OCI-LY3 (cell line): ENCODE results near the gene PLXDC2.

Source experiments
- H2AFZ ChIP-seq: fragments of 200-600, 300-600 bp; shearing (Covaris generic); 2 replicates; pipeline ENCODE4 v1.6.0; 2014; ENCODE audit warnings: antibody characterized with exemption, low read depth, low read length
- H3K27ac ChIP-seq: fragments of 200-600, 300-600 bp; sonication (generic); 2 replicates; pipeline ENCODE4 v1.5.1; 2014; ENCODE audit warnings: mild to moderate bottlenecking, low read length, moderate library complexity, mixed read lengths
- H3K27me3 ChIP-seq: fragments of 200-600, 300-600 bp; sonication (generic); 2 replicates; pipeline ENCODE4 v1.6.1; 2014; ENCODE audit warnings: low read depth, low read length, mixed read lengths
- H3K36me3 ChIP-seq: fragments of 200-600, 300-600 bp; sonication (generic); replicated peaks from 2 replicates; pipeline ENCODE3; 2014; ENCODE audit warnings: low read depth, low read length, mixed read lengths
- H3K4me1 ChIP-seq: fragments of 300-600, 200-600 bp; sonication (generic); 2 replicates; pipeline ENCODE4 v1.6.1; 2014; ENCODE audit warnings: low read length, mixed read lengths
- H3K4me2 ChIP-seq: fragments of 200-600, 300-600 bp; sonication (generic); 2 replicates; pipeline ENCODE4 v1.6.1; 2014; ENCODE audit warnings: low read length, mixed read lengths
- H3K4me3 ChIP-seq: fragments of 300-600, 200-600 bp; sonication (generic); 2 replicates; pipeline ENCODE4 v1.5.1; 2014; ENCODE audit warnings: antibody characterized with exemption, mild to moderate bottlenecking, low read length, moderate library complexity
- H3K79me2 ChIP-seq: fragments of 300-600, 200-600 bp; shearing (Covaris generic); 2 replicates; pipeline ENCODE4 v1.6.1; 2014; ENCODE audit warnings: mild to moderate bottlenecking, low read length, mixed read lengths
- H3K9ac ChIP-seq: fragments of 300-600, 200-600 bp; shearing (Covaris generic); 2 replicates; pipeline ENCODE4 v1.6.0; 2014; ENCODE audit warnings: mild to moderate bottlenecking, low read length, moderate library complexity
- H3K9me3 ChIP-seq: fragments of 200-600, 300-600 bp; shearing (Covaris generic); 2 replicates; pipeline ENCODE4 v1.6.1; 2014; ENCODE audit warnings: low read length, mixed read lengths; ENCODE audit not compliant: insufficient read depth
- H4K20me1 ChIP-seq: fragments of 200-600, 300-600 bp; sonication (generic); 2 replicates; pipeline ENCODE4 v1.6.1; 2016; ENCODE audit warnings: low read length, mixed read lengths; ENCODE audit not compliant: insufficient read depth
- EZH2phosphoT487 ChIP-seq: fragments of 200-600 bp; shearing (Covaris generic); IDR thresholded peaks from 2 replicates; pipeline ENCODE4 v1.6.1; 2018; ENCODE audit warnings: antibody characterized with exemption, mixed run types, low read depth
- TF ChIP-seq, protein P1 (sequence below): fragments of 200-600, 300-600 bp; sonication (generic); IDR thresholded peaks from 2 replicates; pipeline ENCODE4 v1.5.1; 2014; ENCODE audit warnings: antibody characterized with exemption, low read length, low read depth

PLXDC2 gene

GRCh38 chr10:20089879-20090278 lies 273.6 kb downstream of the PLXDC2 start:
- no peaks in the 10 kb centered on the region for H3K4me1 ChIP-seq
- H3K27me3 ChIP-seq: no peaks in the 10 kb centered on the region
- no peaks in the 10 kb centered on the region for H3K36me3 ChIP-seq
- H4K20me1 ChIP-seq: no peaks in the 10 kb centered on the region
- no peak overlapping the region for H3K27ac ChIP-seq
- TF ChIP-seq, protein P1, sequence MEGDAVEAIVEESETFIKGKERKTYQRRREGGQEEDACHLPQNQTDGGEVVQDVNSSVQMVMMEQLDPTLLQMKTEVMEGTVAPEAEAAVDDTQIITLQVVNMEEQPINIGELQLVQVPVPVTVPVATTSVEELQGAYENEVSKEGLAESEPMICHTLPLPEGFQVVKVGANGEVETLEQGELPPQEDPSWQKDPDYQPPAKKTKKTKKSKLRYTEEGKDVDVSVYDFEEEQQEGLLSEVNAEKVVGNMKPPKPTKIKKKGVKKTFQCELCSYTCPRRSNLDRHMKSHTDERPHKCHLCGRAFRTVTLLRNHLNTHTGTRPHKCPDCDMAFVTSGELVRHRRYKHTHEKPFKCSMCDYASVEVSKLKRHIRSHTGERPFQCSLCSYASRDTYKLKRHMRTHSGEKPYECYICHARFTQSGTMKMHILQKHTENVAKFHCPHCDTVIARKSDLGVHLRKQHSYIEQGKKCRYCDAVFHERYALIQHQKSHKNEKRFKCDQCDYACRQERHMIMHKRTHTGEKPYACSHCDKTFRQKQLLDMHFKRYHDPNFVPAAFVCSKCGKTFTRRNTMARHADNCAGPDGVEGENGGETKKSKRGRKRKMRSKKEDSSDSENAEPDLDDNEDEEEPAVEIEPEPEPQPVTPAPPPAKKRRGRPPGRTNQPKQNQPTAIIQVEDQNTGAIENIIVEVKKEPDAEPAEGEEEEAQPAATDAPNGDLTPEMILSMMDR: no peak
- no peak for TF ChIP-seq EZH2phosphoT487
- no peak overlapping the region for H3K4me3 ChIP-seq
- H3K79me2 ChIP-seq: no peaks in the 10 kb centered on the region
- H3K9ac ChIP-seq: no peak overlapping the region
- no peak overlapping the region for H3K4me2 ChIP-seq
- no peak overlapping the region for H2AFZ ChIP-seq
- no peaks in the 10 kb centered on the region for H3K9me3 ChIP-seq

- Histone ChIP-seq H3K4me2 (no peak overlapping the region), H3K27ac (no peak overlapping the region), H3K9me3 (no peaks in the 10 kb centered on the region), H4K20me1 (no peaks in the 10 kb centered on the region), H3K4me1 (no peaks in the 10 kb centered on the region), H3K9ac (no peak overlapping the region), H3K36me3 (no peaks in the 10 kb centered on the region), H2AFZ (no peak overlapping the region), H3K27me3 (no peaks in the 10 kb centered on the region), H3K4me3 (no peak overlapping the region), H3K79me2 (no peaks in the 10 kb centered on the region)
- TF ChIP-seq, protein P1: no peak
- TF ChIP-seq EZH2phosphoT487: no peak
These were observed 274.6 kb downstream of the PLXDC2 start for GRCh38 chr10:20090831-20091230.

- TF ChIP-seq, protein P1: no peak
- TF ChIP-seq EZH2phosphoT487: no peak
These were observed 275.5 kb downstream of the PLXDC2 start for GRCh38 chr10:20091698-20092097.

GRCh38 chr10:20093600-20093999 lies 277.4 kb downstream of the PLXDC2 start:
- H3K4me3 ChIP-seq: no peak overlapping the region
- no peak overlapping the region for H3K27ac ChIP-seq
- H3K9ac ChIP-seq: no peak overlapping the region
- no peak overlapping the region for H2AFZ ChIP-seq
- no peak overlapping the region for H3K4me2 ChIP-seq
- H3K36me3 ChIP-seq: no peaks in the 10 kb centered on the region
- H3K4me1 ChIP-seq: no peaks in the 10 kb centered on the region
- TF ChIP-seq, protein P1: no peak
- no peak for TF ChIP-seq EZH2phosphoT487
- no peaks in the 10 kb centered on the region for H4K20me1 ChIP-seq
- no peaks in the 10 kb centered on the region for H3K27me3 ChIP-seq
- no peaks in the 10 kb centered on the region for H3K79me2 ChIP-seq
- no peaks in the 10 kb centered on the region for H3K9me3 ChIP-seq

More at GRCh38 chr10:20091698-20092097, 275.5 kb downstream of the PLXDC2 start:
- no peak overlapping the region for H3K4me3 ChIP-seq
- no peaks in the 10 kb centered on the region for H3K36me3 ChIP-seq
- no peak overlapping the region for H3K27ac ChIP-seq
- no peaks in the 10 kb centered on the region for H3K4me1 ChIP-seq
- no peak overlapping the region for H3K9ac ChIP-seq
- H3K79me2 ChIP-seq: no peaks in the 10 kb centered on the region
- no peak overlapping the region for H2AFZ ChIP-seq
- H4K20me1 ChIP-seq: no peaks in the 10 kb centered on the region
- H3K27me3 ChIP-seq: no peaks in the 10 kb centered on the region
- no peak overlapping the region for H3K4me2 ChIP-seq
- no peaks in the 10 kb centered on the region for H3K9me3 ChIP-seq
